Measurements from ENCODE around the gene LPAR5.
"Not testable (repeated sequence)": the region's sequence is repeated elsewhere in the genome, so short reads cannot be mapped to it uniquely, and the experiment has no call there.

LPAR5 gene

DNA sequence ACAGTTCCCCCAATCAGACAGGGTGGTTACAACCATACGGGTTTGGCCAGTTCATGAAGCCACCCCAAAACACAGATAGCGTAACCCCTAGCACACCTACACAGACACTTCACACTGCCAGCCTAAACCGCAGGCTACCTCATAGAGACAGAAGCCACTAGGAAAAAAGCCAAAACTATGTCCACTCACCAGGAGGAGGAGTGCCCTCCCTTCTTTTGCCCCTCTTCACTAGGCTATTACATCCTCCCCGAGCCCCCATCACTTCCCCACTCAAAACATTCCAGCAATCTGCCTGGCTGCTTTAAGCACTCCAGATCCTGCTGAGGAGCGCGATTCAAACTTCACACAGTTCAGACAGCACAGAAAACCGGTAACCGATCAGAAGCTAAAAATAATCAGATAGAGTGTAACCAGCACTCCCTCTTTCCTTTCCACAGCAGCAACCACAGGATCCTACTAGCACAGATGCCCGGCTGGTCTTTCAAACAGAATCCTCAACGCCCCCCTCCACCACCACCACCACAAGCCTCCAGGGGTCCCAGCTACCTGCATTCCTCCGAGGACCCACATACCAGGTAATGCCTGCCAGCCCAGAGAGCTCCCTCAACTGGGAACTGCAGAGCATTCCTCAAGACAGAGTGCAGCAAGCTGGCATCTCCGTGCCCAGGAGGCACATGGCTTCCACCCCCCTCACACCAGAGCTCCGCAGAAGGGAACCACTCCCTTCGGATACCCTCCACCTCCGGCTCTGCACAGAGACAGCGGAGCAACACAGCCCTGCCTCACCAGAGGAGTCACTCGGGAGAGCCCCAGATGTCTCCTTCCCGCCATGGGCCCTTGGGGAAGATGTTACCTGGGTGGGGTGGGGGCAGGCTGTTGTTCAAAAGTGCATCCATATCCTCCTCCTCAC is 30.1 kb downstream of the LPAR5 start:
- DNase-seq = peak; percentile 29

GRCh38 chr12:6604259-6605029 is 31.3 kb downstream of the LPAR5 start:
- DNase-seq = no peak

DNA sequence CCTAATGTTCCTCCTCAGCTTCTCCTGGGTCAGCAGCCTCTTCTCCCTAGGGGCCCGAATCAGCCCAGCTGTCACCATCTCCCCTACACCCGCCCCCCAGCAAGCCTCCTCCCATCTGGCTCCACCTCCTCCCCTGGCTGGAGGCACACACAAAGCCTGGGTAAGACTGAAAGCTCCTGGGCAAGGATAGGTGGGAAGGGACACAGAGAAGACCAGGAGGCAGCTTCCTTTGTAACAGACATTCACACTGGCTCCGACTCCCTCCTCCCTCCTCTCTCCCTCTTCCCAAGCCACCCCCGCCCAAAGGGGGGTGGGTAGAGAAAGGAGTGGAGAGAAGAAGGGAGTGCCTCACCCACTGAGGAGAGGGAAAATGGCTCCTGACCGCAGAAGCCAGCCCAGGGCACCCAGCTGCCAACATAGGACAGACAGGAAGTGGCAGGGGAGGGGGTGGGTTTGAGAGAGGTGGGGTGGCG is 32.6 kb downstream of the LPAR5 start:
- DNase-seq = peak; percentile 33

DNA sequence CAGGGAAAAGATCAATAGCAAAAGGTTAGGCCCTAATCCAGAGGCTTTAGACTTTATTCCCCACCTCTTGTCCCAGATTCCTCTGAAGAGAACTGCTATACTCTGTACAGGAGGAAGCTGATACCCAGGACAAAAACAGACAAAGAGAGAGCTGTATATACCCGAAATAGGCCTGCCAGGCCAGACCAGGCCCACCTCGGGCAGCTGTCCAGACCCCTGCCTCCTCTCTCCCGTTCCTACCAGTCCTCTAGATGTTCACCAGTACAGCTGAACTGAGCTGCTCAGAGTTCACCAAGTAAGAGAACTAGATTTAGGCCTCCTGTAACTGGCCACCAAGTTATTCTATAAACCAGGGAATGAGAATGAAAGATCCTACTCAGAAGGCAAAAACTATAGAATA is 33.2 kb downstream of the LPAR5 start:
- no peak for DNase-seq

DNA sequence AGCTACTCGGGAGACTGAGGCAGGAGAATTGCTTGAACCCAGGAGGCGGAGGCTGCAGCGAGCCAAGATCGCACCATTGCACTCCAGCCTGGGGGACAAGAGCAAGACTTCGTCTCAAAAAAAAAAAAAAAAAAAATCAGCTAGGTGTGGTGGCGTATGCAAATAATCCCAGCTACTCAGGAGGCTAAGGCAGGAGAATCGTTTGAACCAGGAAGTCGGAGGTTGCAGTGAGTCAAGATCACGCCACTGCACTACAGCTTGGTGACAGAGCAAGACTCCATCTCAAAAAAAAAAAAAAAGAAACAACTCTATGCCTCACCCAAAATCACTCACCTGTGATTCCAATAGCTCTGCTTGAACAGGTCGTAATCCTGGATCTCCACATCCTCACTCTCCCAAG is 40.1 kb downstream of the LPAR5 start:
- not testable (repeated sequence) for DNase-seq

DNA sequence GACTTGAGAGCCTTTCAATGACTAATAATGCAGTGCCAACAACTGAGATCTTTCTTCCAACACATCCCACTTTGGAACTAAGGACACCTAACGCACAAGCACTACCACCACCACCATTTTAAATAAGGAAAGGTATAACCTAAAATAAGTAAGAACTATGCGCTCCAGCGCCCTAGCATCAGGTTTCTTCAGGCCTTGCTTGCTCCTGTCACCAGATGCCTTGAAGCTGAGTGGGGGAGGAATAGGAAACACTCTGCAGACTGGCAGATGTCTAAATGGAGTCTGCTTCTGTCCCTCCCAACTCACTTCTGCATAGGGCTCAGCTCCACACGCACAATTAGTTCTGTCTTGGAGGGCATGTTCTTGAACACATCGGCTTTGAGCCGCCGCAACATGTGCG is 43.7 kb downstream of the LPAR5 start:
- no peak for DNase-seq

DNA sequence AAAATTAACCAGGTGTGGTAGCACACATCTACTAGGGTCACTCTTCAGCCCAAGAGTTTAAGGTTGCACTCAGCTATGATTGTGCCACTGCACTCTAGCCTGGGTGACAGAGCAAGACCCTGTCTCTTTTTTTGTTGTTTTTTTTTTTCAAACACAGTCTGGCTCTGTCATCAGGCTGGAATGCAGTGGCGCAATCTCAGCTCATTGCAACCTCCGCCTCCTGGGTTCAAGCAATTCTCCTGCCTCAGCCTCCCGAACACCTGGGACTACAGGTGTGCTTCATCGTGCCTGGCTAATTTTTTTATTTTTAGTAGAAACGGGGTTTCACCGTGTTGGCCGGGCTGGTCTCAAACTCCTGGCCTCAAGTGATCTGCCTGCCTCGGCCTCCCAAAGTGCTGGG is 49.2 kb downstream of the LPAR5 start:
- not testable (repeated sequence) for DNase-seq

- DNase-seq = no peak
Observed at GRCh38 chr12:6584293-6584692, 51.5 kb downstream of the LPAR5 start.

DNA sequence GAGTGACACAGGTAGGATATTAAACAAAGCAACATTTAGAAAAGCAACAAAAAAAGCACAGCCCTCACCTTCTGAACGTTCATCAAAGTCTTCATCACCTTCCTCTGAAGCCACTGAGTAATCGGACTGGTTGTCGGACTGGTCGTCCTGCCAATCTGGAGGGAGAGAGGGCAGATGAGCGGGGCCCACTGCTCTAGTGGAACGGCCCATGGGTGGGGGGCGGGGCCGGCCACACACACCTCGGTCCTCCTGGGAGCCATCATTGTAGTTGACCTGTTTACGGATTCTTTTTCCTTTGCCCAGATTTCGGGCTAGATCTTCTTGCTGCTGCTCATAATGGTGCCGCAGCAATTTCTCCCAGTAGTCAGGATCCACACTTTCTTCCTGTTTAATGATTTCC is 52.8 kb downstream of the LPAR5 start:
- DNase-seq = no peak

GRCh38 chr12:6582196-6582595 is 53.6 kb downstream of the LPAR5 start:
- DNase-seq = no peak

GRCh38 chr12:6575648-6576047 is 60.1 kb downstream of the LPAR5 start:
- DNase-seq = no peak

DNA sequence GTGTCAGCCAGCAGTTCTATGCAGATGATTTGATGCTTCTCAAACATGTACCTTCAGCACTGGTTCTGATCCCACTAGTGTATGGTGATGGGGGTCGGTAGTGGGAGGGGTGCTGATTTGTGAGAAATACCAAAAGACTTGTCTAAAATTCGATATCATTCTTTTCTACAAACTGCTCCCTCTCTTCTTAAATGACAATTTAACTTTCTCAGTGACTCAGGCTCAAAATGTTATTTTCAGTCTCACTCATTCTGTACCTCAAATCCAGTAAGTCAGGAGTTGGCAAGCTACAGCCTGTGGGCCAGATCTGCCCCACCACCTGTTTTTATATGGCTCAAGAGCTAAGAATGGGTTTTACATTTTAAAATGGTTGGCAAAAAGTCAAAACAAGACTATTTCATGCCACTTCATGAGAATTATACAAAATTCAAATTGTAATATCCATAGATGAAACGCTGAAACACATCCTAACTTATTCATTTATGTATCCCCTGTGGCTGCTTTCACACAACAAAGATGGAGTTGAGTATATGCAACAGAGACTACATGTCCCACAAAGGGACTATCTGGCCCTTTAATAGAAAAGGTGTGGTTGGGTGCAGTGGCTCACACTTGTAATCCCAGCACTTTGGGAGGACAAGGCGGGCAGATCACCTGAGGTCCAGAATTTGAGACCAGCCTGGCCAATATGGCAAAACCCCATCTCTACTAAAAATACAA is 61.0 kb downstream of the LPAR5 start:
- DNase-seq = no peak

GRCh38 chr12:6573001-6573400 is 62.8 kb downstream of the LPAR5 start:
- DNase-seq = no peak

- no peak for DNase-seq
Observed at GRCh38 chr12:6570264-6570887, 65.4 kb downstream of the LPAR5 start.

GRCh38 chr12:6569786-6570185 is 66.0 kb downstream of the LPAR5 start:
- DNase-seq = no peak

- DNase-seq = no peak
Observed at GRCh38 chr12:6569312-6569711, 66.4 kb downstream of the LPAR5 start.
